HepG2 (cell line): ENCODE measurements around the gene ODAPH. TPM values are rescaled to one million over a fixed set of nuclear protein-coding genes. Genes with fewer than 3 reads are reported as not detected.

Experiments used
- ATAC-seq: fragments of 200-7000 bp; cut with Tn5 transposase; 3 replicates; pipeline ENCODE4 v1.9.1; 2020; ENCODE audit warnings: mild to moderate bottlenecking, moderate library complexity
- BruUV-seq: library from RNA; stranded (reverse); fragments of 400-500 nt; replicated peaks from 2 replicates; lab custom pipeline; 2021; lab: Mats Ljungman, UMichigan
- CTCF ChIA-PET: fragments of 300-600 bp; formaldehyde crosslinking; extraction: SDS; loops from one replicate; lab custom pipeline; 2021; ENCODE audit warnings: low total read pairs, inconsistent platforms, low intra/inter-chr PET ratio; lab: Yijun Ruan, JAX
- POLR2A ChIA-PET: fragments of 350-600 bp; sonication (Branson Sonifier 250); formaldehyde crosslinking; loops from one replicate; lab custom pipeline; 2020; ENCODE audit warnings: antibody characterized with exemption, inconsistent platforms; lab: Yijun Ruan, JAX
- DNase-seq: peaks from one replicate; pipeline ENCODE4 v3.0.0-alpha.2; 2015; ENCODE audit warnings: low spot score
- FAIRE-seq: peaks from 3 replicates; lab custom pipeline; 2011; peaks lifted over from hg19 to GRCh38; lab: Jason Lieb, UNC
- H2AFZ ChIP-seq: one replicate; pipeline ENCODE4 v1.6.1; 2011; ENCODE audit warnings: low read length, inconsistent platforms
- H3K27ac ChIP-seq: fragments of 300-600 bp; 3 replicates; pipeline ENCODE4 v1.8.0; 2011; ENCODE audit warnings: mixed run types, mild to moderate bottlenecking, mixed read lengths, low read length, inconsistent platforms; ENCODE audit not compliant: insufficient read depth; ENCODE audit errors: extremely low read length
- H3K27me3 ChIP-seq, 2 experiments: fragments of 200-600 bp in 1 of 2; 2 replicates in 1 of 2; 3 replicates in 1 of 2; pipeline versions ENCODE4 v1.6.0 to v1.8.0; 2011; ENCODE audit warnings: low read length in 2 of 2, mild to moderate bottlenecking in 2 of 2, moderate library complexity in 2 of 2, inconsistent platforms in 1 of 2; ENCODE audit not compliant: insufficient read depth in 2 of 2, control insufficient read depth in 1 of 2
- H3K36me3 ChIP-seq, 2 experiments: fragments of 200-600 bp in 1 of 2; replicated peaks in 1 of 2; 2 replicates in 1 of 2; 3 replicates in 1 of 2; pipeline versions ENCODE4 v1.5.1 to v1.8.0; 2011; ENCODE audit warnings: low read length in 2 of 2, inconsistent platforms in 1 of 2; ENCODE audit not compliant: insufficient read depth in 2 of 2, control insufficient read depth in 1 of 2
- H3K4me1 ChIP-seq: 2 replicates; pipeline ENCODE4 v1.5.1; 2012; ENCODE audit warnings: low read length, inconsistent platforms; ENCODE audit not compliant: insufficient read depth
- H3K4me2 ChIP-seq: 2 replicates; pipeline ENCODE4 v1.6.0; 2011; ENCODE audit warnings: low read depth, low read length, inconsistent platforms
- H3K4me3 ChIP-seq, 3 experiments: fragments of 200-600 bp in 1 of 3; sonication (generic), shearing (Covaris generic) in 1 of 3; replicated peaks in 1 of 3; 2 replicates each; pipeline ENCODE4 v1.5.1; 2011 to 2016; ENCODE audit warnings: low read length in 3 of 3, inconsistent platforms in 2 of 3, low read depth in 2 of 3, mild to moderate bottlenecking in 2 of 3, control low read depth in 1 of 3, mixed read lengths in 1 of 3; ENCODE audit not compliant: insufficient read depth in 1 of 3
- H3K79me2 ChIP-seq: one replicate; pipeline ENCODE4 v1.6.1; 2011; ENCODE audit warnings: low read length, inconsistent platforms; ENCODE audit not compliant: insufficient read depth
- H3K9ac ChIP-seq: 2 replicates; pipeline ENCODE4 v1.6.0; 2011; ENCODE audit warnings: mild to moderate bottlenecking, low read depth, low read length, inconsistent platforms; ENCODE audit not compliant: insufficient read depth
- H3K9me3 ChIP-seq: 2 replicates; pipeline ENCODE4 v1.5.1; 2012; ENCODE audit warnings: mild to moderate bottlenecking, low read length
- H4K20me1 ChIP-seq: 2 replicates; pipeline ENCODE4 v1.6.0; 2011; ENCODE audit warnings: inconsistent platforms, mild to moderate bottlenecking, low read length, moderate library complexity; ENCODE audit not compliant: insufficient read depth
- HNF4A ChIP-seq: sonication (generic); formaldehyde crosslinking; IDR thresholded peaks from 2 replicates; pipeline ENCODE4 v1.4.0; 2020; ENCODE audit warnings: missing genetic modification reagents
- KLF9 ChIP-seq: IDR thresholded peaks from 2 replicates; pipeline ENCODE4 v1.6.1; 2016; ENCODE audit warnings: low read depth
- NFIB ChIP-seq: sonication (generic); formaldehyde crosslinking; IDR thresholded peaks from 2 replicates; pipeline ENCODE4 v1.9.0; 2021; ENCODE audit warnings: missing genetic modification reagents, mild to moderate bottlenecking, borderline replicate concordance
- SCMH1 ChIP-seq: sonication (generic); formaldehyde crosslinking; IDR thresholded peaks from 2 replicates; pipeline ENCODE4 v1.9.0; 2021; ENCODE audit warnings: missing genetic modification reagents, mild to moderate bottlenecking, borderline replicate concordance
- ZNF235 ChIP-seq: sonication (generic); formaldehyde crosslinking; IDR thresholded peaks from 2 replicates; pipeline ENCODE4 v1.8.1; 2023; ENCODE audit warnings: mild to moderate bottlenecking, missing genetic modification reagents, borderline replicate concordance
- ZNF569 ChIP-seq: sonication (generic); formaldehyde crosslinking; IDR thresholded peaks from 2 replicates; pipeline ENCODE4 v1.5.0; 2020; ENCODE audit warnings: mild to moderate bottlenecking, missing genetic modification reagents, moderate library complexity, borderline replicate concordance
- ZNF644 ChIP-seq: IDR thresholded peaks from 2 replicates; pipeline ENCODE4 v1.6.1; 2016; ENCODE audit warnings: low read depth
- ZNF660 ChIP-seq: sonication (generic); formaldehyde crosslinking; IDR thresholded peaks from 2 replicates; pipeline ENCODE4 v1.5.1; 2020; ENCODE audit warnings: mild to moderate bottlenecking, low read depth, missing genetic modification reagents, borderline replicate concordance
- WGBS: methylation state at CpG from one replicate; pipeline ENCODE4 v1.1.6; 2017; ENCODE audit warnings: low lambda C conversion rate; 5-methylcytosine and 5-hydroxymethylcytosine counted together
- in situ Hi-C: cut with HindIII; loops from 2 replicates; pipeline ENCODE4 v1.10.0; 2017; ENCODE audit warnings: low pct_unique_long_range_greater_than_20kb; ENCODE audit not compliant: extremely low pct_ligation_motif_present
- intact Hi-C: fragments of 100-400 bp; cut with micrococcal nuclease; formaldehyde crosslinking; loops from one replicate; pipeline ENCODE4 v1.10.0; 2022; ENCODE audit not compliant: unreplicated experiment
- polyA plus RNA-seq, 8 experiments: library from polyadenylated mRNA; depleted of rRNA in 3 of 8; stranded (reverse) in 7 of 8; unstranded in 1 of 8; fragments of >200 nt; fragmentation: Illumina TruSeq in 4 of 8; extraction: Trizol in 4 of 8; gene quantifications; 2 replicates each; pipeline versions ENCODE4 v1.2.1 to v1.2.3, GENCODE V29; 2011 to 2016; ENCODE audit warnings: low read depth in 4 of 8, missing spikeins in 1 of 8, mixed read lengths in 1 of 8; ENCODE audit not compliant: insufficient read depth in 1 of 8
- total RNA-seq, 5 experiments: library from RNA; depleted of rRNA; stranded (reverse); fragments of >200 nt; fragmentation: Illumina TruSeq; extraction: Trizol; gene quantifications; 2 replicates each; pipeline ENCODE4 v1.2.3, GENCODE V29; 2016; ENCODE audit warnings: low read depth in 1 of 5
- TF ChIP-seq, protein P1 (sequence below): sonication (generic); formaldehyde crosslinking; IDR thresholded peaks from 2 replicates; pipeline ENCODE4 v1.9.0; 2022; ENCODE audit warnings: low read depth, missing genetic modification reagents
- TF ChIP-seq, protein P2 (sequence below): sonication (generic); formaldehyde crosslinking; IDR thresholded peaks from 2 replicates; pipeline ENCODE4 v1.4.0; 2020; ENCODE audit warnings: missing genetic modification reagents
- TF ChIP-seq, protein P3 (sequence below): sonication (generic); formaldehyde crosslinking; IDR thresholded peaks from 2 replicates; pipeline ENCODE4 v1.8.1; 2023; ENCODE audit warnings: mild to moderate bottlenecking, missing genetic modification reagents
- TF ChIP-seq, protein P4 (sequence below): sonication (generic); formaldehyde crosslinking; IDR thresholded peaks from 2 replicates; pipeline ENCODE4 v1.5.1; 2020; ENCODE audit warnings: mild to moderate bottlenecking, missing genetic modification reagents, moderate library complexity

ODAPH gene
- total and polyA plus RNA-seq, 2 of the 13 experiments (the other 11 are each of a cell fraction or from before 2014, with no cell fraction given): 0.50 TPM; not detected in 1

DNA sequence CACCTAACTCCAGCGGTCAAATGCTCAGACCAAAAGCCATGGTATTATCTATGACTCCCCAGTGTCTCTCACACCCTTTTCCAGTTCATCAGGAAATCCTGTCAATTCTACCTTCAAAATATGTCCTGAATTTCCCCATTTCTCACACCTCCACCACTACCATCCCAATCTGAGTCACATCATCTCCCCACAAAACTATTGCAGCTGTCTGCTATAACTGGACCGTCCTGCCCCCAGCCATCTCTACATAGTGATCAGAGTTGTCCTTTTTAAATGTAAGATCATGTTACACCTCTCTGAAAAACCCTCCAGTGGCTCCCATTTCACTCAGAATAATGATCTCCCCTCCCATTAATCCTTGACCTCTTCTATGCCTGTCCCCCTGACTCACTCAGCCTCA is 6.8 kb upstream of the ODAPH start:
- intact Hi-C loops: no loop called here
- Histone ChIP-seq H3K79me2 (no peaks in the 10 kb centered on the region), H3K4me3 (no peak overlapping the region), H3K27me3 (no peaks in the 10 kb centered on the region), H3K4me2 (no peak overlapping the region), H2AFZ (no peak overlapping the region), H3K36me3 (0 out of 5 replicates have a peak, but pooled peaks cover 1 to 4% of the 10 kb centered on the region in 2 experiments), H3K27ac (no peak overlapping the region), H3K9me3 (no peaks in the 10 kb centered on the region), H3K9ac (no peak overlapping the region), H3K4me1 (peaks cover 6% of the 10 kb centered on the region; the same call in 1 of the 2 replicates), H4K20me1 (no peaks in the 10 kb centered on the region)
- CTCF ChIA-PET: no interaction called here
- BruUV-seq: no TSS peak
- TF ChIP-seq, protein P1, sequence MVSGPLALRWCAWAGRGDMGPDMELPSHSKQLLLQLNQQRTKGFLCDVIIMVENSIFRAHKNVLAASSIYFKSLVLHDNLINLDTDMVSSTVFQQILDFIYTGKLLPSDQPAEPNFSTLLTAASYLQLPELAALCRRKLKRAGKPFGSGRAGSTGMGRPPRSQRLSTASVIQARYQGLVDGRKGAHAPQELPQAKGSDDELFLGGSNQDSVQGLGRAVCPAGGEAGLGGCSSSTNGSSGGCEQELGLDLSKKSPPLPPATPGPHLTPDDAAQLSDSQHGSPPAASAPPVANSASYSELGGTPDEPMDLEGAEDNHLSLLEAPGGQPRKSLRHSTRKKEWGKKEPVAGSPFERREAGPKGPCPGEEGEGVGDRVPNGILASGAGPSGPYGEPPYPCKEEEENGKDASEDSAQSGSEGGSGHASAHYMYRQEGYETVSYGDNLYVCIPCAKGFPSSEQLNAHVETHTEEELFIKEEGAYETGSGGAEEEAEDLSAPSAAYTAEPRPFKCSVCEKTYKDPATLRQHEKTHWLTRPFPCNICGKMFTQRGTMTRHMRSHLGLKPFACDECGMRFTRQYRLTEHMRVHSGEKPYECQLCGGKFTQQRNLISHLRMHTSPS (CRISPR knock-in tag): no peak
- no peak for TF ChIP-seq ZNF235
- in situ Hi-C loops: no loop called here
- POLR2A ChIA-PET: no interaction called here
- DNase-seq: no peak
- no peak for FAIRE-seq
- 78% methylated on average over 2 of the region's 2 CpGs for WGBS
- ATAC-seq: no peak

DNA sequence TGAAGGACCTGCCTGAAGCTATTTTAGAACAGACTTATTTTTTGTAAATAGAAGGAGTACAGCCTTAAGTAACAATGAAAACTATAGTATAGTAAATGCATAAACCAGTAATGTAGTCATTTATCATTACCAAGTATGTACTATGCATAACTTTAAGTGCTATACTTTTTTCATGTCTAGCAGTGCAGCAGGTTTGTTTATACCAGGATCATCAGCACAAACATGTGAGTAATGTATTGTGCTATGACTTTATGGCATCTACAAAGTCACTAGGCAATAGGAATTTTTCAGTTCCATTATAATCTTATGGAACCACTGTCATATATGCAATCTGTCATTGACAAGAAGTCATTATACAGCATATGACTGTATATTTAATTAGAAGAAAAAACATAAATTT is 3.4 kb upstream of the ODAPH start:
- Histone ChIP-seq H3K4me3 (no peak overlapping the region), H3K4me2 (no peak overlapping the region), H3K79me2 (no peaks in the 10 kb centered on the region), H3K27ac (no peak overlapping the region), H3K36me3 (no peaks in the 10 kb centered on the region), H3K4me1 (peaks cover 14% of the 10 kb centered on the region; the same call in 1 of the 2 replicates), H3K27me3 (peaks cover 0 to 5% of the 10 kb centered on the region in 2 experiments; a peak in 1 of 5 replicates), H3K9me3 (no peaks in the 10 kb centered on the region), H3K9ac (no peak overlapping the region), H4K20me1 (no peaks in the 10 kb centered on the region), H2AFZ (no peak overlapping the region)
- intact Hi-C loops: no loop called here
- no TSS peak for BruUV-seq
- no peak for ATAC-seq
- DNase-seq: no peak
- in situ Hi-C loops: no loop called here
- no peak for FAIRE-seq
- ChIA-PET POLR2A (no interaction called here), CTCF (no interaction called here)
- TF ChIP-seq, protein P2, sequence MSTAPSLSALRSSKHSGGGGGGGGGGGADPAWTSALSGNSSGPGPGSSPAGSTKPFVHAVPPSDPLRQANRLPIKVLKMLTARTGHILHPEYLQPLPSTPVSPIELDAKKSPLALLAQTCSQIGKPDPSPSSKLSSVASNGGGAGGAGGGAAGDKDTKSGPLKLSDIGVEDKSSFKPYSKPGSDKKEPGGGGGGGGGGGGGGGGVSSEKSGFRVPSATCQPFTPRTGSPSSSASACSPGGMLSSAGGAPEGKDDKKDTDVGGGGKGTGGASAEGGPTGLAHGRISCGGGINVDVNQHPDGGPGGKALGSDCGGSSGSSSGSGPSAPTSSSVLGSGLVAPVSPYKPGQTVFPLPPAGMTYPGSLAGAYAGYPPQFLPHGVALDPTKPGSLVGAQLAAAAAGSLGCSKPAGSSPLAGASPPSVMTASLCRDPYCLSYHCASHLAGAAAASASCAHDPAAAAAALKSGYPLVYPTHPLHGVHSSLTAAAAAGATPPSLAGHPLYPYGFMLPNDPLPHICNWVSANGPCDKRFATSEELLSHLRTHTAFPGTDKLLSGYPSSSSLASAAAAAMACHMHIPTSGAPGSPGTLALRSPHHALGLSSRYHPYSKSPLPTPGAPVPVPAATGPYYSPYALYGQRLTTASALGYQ (CRISPR knock-in tag): no peak
- TF ChIP-seq HNF4A (CRISPR knock-in tag) (no peak), ZNF644 (CRISPR knock-in tag) (no peak), NFIB (CRISPR knock-in tag) (no peak), SCMH1 (CRISPR knock-in tag) (no peak), KLF9 (CRISPR knock-in tag) (no peak), ZNF569 (no peak), ZNF660 (no peak)
- TF ChIP-seq, protein P3, sequence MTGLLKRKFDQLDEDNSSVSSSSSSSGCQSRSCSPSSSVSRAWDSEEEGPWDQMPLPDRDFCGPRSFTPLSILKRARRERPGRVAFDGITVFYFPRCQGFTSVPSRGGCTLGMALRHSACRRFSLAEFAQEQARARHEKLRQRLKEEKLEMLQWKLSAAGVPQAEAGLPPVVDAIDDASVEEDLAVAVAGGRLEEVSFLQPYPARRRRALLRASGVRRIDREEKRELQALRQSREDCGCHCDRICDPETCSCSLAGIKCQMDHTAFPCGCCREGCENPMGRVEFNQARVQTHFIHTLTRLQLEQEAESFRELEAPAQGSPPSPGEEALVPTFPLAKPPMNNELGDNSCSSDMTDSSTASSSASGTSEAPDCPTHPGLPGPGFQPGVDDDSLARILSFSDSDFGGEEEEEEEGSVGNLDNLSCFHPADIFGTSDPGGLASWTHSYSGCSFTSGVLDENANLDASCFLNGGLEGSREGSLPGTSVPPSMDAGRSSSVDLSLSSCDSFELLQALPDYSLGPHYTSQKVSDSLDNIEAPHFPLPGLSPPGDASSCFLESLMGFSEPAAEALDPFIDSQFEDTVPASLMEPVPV (CRISPR knock-in tag): no peak
- TF ChIP-seq, protein P4, sequence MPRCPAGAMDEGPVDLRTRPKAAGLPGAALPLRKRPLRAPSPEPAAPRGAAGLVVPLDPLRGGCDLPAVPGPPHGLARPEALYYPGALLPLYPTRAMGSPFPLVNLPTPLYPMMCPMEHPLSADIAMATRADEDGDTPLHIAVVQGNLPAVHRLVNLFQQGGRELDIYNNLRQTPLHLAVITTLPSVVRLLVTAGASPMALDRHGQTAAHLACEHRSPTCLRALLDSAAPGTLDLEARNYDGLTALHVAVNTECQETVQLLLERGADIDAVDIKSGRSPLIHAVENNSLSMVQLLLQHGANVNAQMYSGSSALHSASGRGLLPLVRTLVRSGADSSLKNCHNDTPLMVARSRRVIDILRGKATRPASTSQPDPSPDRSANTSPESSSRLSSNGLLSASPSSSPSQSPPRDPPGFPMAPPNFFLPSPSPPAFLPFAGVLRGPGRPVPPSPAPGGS (CRISPR knock-in tag): no peak
